Esophagus muscularis mucosa (tissue), 4 donors: ENCODE results near the gene SHISA8.

Experiments used
- EP300 ChIP-seq: sonication (generic); formaldehyde crosslinking; IDR thresholded peaks from one replicate; pipeline ENCODE4 v1.6.1; 2017; ENCODE audit warnings: antibody characterized with exemption
- POLR2A ChIP-seq: fragments of 450-650 bp; IDR thresholded peaks from one replicate; pipeline ENCODE4 v1.6.1; 2017; ENCODE audit warnings: antibody characterized with exemption, moderate library complexity, mild to moderate bottlenecking, low read depth
- POLR2AphosphoS5 ChIP-seq, 2 donors: sonication (generic); formaldehyde crosslinking; IDR thresholded peaks; one replicate each; pipeline ENCODE4 v1.6.1; 2017; ENCODE audit warnings: antibody characterized with exemption in 2 of 2
- TF ChIP-seq, protein P1 (sequence below), 3 experiments: fragments of 200-600 bp in 2 of 3; fragments of 450-650 bp in 1 of 3; sonication (generic) in 2 of 3; IDR thresholded peaks; one replicate each; pipeline ENCODE4 v1.5.1; 2017 to 2019; ENCODE audit warnings: antibody characterized with exemption in 3 of 3, mild to moderate bottlenecking in 2 of 3, moderate library complexity in 1 of 3

DNA sequence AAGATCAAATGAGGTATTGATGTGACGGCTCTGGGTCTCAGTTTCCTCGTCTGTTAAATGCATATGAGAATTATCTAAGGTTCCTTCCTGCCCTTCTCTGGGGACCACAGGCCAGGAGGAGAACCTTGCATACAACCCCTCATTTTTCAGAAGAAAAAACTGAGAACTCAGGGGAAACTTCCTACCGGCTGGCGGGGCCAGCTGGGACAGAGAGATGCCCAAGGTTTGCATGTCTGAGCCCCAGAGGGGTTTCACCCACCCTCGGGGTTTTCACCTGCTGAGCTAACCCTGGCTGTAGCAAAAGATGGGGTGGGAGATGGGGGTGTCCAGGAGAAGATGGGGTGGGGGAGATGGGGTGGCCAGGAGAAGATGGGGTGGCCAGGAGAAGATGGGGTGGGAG lies 7.5 kb upstream of the SHISA8 start:
- TF ChIP-seq, protein P1, sequence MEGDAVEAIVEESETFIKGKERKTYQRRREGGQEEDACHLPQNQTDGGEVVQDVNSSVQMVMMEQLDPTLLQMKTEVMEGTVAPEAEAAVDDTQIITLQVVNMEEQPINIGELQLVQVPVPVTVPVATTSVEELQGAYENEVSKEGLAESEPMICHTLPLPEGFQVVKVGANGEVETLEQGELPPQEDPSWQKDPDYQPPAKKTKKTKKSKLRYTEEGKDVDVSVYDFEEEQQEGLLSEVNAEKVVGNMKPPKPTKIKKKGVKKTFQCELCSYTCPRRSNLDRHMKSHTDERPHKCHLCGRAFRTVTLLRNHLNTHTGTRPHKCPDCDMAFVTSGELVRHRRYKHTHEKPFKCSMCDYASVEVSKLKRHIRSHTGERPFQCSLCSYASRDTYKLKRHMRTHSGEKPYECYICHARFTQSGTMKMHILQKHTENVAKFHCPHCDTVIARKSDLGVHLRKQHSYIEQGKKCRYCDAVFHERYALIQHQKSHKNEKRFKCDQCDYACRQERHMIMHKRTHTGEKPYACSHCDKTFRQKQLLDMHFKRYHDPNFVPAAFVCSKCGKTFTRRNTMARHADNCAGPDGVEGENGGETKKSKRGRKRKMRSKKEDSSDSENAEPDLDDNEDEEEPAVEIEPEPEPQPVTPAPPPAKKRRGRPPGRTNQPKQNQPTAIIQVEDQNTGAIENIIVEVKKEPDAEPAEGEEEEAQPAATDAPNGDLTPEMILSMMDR (IDR thresholded peaks at IDR 0.05) = no peak
- no peak for TF ChIP-seq POLR2A
- TF ChIP-seq EP300 = no peak
- TF ChIP-seq POLR2AphosphoS5 (IDR thresholded peaks at IDR 0.05) = no peak
